ELR (cell line): ENCODE measurements around the gene SMYD4.
"Not testable (repeated sequence)": the region's sequence is repeated elsewhere in the genome, so short reads cannot be mapped to it uniquely, and the experiment has no call there.

ENCODE experiments used
- DNase-seq: peaks from one replicate; pipeline ENCODE4 v3.0.0-alpha.2; 2015; ENCODE audit warnings: low read depth

SMYD4 gene

DNA sequence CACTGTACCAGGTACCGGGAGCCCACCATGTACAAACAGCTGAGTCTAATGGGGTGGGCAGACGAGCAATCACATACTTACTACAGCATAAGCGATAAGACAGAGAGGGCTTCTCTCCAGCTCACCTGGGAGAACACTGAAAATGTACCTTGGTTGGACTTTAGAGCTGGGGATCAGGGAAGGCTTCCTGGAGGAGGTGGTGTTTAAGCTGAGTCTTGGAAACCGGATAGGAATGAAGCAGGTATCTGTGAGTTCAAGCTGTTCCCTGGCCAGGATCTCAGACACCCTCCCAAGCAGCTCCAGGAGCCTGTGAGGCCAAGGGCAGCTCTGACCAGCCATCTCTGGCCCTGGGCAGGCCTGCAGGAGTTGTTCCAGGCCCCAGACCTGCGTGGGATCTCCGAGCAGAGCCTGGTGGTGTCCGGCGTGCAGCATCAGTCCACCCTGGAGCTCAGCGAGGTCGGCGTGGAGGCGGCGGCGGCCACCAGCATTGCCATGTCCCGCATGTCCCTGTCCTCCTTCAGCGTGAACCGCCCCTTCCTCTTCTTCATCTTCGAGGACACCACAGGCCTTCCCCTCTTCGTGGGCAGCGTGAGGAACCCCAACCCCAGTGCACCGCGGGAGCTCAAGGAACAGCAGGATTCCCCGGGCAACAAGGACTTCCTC, 75.8 kb downstream of the SMYD4 start:
- DNase-seq: no peak

DNA sequence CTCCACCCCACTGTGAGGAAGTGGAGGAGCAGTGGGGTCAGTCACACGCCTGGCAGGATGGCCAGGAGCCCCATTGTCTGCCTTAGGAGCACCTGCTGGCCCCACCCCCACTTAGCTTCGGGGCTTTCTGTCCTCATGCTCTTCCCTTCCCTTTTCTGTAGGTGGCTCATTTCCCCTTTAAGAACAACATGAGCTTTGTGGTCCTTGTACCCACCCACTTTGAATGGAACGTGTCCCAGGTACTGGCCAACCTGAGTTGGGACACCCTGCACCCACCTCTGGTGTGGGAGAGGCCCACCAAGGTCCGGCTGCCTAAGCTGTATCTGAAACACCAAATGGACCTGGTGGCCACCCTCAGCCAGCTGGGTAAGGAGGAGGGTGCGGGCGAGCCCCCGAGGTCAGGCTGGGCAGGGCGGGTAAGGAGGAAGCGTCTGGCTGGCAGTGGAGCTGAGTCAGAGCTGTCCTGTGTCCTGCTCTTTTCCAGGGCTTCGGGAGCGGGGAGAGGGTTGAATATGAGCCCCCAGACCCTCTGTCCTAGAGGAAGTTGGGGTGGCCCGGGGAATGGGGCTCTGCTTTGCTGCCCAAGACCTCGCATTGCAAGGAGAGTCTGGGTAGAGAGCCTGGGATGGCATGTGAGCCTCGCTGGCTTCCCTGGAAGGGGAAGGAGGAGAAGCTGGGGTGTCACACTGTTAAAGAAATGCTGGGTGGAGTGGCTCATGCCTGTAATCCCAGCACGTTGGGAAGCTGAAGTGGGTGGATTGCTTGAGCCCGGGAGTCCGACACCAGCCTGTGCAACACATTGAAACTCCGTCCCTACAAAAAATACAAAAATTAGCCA, 77.1 kb downstream of the SMYD4 start:
- peak; percentile 25 for DNase-seq

DNA sequence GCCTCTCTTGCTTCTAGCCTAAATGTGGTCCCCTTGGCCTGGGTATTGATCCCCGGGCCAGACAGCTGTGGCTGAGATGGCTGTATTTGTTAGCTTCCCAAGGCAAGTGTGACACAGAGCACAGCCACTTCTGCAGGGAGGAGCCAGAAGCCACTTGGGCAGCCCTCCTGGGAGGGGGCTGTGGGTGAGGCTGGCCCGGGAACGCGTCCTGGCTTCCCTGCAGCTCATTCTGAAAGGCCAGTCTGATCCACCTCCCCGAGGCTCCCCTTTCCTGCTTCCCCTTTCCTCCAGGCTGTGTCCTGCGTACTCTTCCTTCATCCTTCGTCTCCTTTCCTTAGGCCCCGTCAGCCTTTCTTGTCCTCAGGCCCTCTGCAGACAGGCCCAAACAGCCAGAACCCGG, 79.1 kb downstream of the SMYD4 start:
- no peak for DNase-seq

DNA sequence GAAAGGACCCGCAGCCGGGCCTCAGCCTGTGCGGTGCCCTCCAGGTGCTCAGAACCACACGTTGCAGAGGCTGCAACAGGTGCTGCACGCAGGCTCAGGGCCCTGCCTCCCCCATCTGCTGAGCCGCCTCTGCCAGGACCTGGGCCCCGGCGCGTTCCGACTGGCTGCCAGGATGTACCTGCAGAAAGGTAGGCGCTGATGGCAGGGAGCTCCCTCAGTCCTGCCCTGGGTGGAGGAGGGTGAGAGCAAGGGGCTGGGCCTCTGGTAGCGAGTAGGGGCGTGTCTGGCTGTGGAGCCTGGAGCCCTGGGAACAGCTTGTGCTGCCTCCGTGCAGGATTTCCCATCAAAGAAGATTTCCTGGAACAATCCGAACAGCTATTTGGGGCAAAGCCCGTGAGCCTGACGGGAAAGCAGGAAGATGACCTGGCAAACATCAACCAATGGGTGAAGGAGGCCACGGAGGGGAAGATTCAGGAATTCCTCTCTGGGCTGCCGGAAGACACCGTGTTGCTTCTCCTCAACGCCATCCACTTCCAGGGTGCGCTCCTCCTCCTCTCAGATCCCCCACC, 82.6 kb downstream of the SMYD4 start:
- DNase-seq: no peak

DNA sequence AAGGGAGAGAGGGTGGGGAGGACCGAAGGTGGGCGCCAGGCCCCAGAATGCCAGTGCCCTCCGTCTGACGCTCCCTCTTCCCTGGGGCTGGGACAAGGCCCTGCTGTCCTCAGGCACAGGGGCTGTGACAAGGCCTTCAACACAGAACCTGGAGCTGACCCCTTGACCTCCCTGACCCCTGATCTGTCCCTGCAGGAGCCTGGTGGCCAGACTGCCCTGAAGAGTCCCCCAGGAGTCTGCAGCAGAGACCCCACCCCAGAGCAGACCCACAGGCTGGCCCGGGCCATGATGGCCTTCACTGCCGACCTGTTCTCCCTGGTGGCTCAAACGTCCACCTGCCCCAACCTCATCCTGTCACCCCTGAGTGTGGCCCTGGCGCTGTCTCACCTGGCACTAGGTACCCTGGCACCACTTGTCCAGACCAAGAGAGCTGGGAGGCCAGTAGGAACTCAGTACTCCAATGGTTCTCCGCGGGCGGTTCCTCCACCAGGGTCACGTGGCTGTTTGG, 84.1 kb downstream of the SMYD4 start:
- DNase-seq: no peak

DNA sequence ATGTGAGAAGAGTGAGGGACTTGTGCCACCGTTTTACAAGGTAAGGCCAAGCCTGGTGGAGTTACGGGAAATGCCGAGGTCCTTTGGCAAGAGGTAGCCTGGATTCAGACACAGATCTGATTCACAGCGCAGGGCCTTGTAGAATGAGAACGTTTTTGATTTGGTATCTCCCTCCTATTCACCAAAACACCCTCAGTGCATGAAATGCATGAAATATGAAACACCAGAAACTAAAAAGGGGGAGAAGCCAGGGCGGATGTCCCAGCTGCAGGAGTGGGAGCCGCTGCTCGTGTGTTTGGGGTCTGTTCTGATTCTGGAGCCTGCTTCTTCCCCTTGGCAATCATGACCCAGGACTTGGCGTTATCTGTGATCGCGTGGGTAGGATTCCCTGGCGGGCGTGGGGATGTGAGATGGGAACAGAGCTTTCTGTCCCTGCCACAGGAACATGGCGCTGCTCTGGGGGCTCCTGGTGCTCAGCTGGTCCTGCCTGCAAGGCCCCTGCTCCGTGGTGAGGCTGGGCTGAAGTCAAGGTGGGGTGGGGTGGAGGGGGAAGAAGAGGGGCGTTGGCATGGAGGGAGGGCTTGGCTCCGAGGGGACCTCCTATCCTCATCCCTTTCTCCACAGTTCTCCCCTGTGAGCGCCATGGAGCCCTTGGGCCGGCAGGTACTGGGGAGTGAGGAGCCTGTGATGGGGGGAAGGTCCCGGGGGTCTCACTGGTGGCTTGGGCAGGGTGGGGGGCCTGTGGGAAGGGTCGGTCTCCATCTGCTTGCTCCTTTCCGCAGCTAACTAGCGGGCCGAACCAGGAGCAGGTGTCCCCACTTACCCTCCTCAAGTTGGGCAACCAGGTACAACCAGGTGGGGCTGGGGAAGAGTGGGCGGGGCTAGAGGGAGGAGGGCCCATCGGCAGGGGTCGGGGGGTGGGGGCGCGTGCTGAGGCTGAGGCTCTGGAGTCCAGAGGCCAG, 84.9 kb downstream of the SMYD4 start:
- DNase-seq: no peak

DNA sequence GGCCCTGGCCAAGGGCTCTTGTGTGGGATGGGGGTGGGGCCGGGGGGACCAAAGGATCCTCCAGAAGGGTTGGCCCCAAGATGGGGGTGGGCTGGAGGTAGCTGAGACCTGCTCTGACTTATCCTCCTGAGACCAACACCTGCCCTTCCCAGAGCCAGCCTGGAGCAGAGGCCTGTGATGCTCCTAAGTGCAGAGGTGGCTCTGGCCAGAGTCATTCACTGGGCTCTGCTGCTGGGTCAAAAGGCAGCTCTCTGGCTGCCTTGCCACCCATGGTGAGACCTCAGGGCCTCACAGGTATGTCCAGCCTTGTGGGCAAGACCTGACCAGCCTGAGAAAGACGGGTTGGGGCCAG, 86.6 kb downstream of the SMYD4 start:
- DNase-seq: no peak

DNA sequence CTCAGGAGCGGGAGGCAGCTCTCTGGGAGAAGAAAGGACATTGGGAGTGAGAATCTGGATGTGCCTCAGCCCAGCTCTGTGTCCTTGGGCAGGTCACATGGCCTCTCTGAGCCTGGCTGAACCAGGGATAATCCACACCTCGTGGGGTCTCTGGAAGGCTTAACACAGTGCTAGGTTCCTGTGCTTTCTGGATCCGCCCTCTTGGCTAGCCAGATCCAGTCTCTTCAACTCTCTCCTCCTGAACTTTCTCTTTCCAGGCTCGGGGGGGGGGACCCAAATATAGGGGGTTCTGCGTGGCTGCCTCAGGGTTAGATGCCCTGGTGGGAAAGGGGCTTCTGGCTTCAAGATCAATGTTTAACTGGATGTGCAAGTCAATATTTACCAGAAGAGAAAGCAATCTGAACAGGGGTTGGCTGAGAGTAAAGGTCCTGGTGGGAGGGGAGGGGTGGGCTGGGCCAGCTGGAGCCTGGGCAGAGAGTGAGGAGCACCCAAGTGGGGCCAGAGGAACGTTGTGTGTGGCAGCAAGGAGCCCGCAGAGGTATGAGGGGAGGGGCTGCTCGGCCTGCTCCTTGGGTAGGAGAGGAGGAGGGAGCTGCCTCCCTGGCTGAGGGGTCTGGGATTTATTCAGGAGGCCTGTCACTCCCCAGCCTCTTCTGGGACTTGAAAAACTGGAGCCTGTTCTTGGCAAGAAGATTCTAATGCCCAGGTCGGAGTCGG, 87.2 kb downstream of the SMYD4 start, which contains the start of gene SERPINF2:
TSS of gene SERPINF2 (plus strand) at position 501 of the 717 bp plus-strand sequence. CDS start 2,125 bp downstream, outside the sequence.
- DNase-seq: no peak

DNA sequence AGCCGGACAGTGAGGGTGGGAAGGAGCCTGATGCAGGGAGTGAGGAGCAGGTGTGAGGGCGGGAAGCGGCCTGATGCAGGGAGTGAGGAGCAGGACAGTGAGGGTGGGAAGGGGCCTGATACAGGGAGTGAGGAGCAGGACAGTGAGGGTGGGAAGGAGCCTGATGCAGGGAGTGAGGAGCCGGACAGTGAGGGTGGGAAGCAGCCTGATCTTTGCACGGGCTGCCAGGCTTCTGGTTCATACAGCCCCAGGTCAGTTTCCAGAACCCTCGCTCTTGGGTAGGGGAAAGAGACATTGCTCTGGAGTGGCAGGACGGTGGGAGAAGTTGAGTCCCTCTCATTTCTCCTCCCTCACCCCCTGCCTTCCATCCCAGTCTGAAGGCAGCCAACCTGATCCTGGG, 87.8 kb downstream of the SMYD4 start:
- DNase-seq: not testable (repeated sequence)

DNA sequence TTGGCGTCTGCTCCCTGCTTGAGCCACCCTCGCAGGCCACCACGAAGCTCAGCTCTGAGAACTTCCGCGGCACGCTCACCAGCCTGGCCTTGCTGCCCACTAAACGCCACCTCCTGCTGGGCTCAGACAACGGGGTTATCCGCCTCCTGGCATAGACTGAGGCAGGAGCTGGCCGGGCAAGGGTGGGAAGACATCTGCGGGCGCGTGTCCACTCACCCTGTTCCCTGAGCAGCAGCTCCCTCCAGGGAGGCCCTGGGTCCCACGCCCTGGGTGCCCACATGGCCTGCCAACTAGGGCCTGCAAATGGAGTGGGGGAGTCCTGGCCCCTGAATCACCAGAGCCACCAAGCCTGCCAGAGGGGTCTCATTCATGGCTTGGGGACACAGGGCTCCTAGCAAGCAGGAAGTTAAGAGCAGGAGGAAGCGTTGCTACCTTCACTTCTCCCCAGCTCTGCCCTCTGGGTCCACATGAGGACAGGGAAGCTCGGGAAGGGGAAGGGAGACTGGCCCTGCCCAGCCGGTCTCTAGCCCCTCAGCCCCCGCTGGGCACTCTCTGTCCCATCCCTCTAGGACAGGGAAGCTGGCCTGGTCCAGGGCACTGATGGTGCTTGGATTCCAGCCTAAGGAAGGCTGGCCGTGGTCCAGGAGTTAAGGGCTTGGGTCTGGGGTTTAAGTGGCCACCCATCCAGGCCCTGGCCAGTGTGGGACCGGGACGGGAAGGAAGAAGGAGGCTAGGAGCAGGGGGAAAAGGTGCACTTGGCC, 92.0 kb downstream of the SMYD4 start:
- DNase-seq: no peak

DNA sequence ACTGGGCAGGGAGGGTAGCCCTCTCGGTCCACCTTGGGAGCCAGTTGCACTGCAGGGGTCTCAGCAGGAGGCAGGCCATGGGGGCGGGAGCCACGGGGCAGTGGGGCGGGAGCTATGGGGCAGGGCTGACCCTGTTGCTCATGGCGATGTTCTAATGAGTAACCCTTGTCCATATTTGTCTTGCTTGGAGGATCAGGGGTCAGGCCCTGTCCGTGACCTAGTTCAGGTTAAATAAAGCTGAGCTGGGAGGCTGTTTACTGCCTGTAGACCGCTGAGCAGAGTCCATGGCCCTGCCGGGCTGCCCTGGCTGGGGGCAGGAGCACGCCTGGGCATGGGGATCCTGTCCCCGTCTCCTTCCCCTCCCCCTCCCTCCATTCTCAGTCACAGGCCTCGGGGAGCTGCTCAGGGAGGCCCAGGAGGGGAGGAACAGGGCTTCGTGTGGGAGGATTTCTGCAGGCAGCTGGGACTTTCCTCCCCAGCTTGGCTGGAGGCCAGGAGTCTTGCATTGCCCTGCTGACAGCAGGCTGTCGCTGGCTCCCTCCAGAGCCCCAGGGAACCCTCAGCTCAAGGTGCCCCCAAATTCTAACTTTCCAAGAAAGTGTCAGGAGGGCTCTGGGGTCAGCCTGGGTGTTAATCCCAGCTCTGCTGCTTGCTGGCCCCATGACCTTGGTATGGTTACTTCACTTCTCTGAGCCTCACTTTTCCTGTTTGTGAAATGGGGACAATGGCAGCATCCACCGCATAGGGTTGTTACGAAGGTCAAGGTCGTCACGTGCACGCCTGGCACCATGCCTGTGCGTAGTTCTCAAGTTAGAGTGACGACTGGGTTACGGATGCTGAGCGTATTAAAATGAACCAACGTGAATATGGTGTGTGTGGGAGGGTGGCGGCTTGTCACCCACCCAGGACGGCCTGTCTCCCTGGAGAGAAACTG, 93.1 kb downstream of the SMYD4 start:
- peak; percentile 34 for DNase-seq

DNA sequence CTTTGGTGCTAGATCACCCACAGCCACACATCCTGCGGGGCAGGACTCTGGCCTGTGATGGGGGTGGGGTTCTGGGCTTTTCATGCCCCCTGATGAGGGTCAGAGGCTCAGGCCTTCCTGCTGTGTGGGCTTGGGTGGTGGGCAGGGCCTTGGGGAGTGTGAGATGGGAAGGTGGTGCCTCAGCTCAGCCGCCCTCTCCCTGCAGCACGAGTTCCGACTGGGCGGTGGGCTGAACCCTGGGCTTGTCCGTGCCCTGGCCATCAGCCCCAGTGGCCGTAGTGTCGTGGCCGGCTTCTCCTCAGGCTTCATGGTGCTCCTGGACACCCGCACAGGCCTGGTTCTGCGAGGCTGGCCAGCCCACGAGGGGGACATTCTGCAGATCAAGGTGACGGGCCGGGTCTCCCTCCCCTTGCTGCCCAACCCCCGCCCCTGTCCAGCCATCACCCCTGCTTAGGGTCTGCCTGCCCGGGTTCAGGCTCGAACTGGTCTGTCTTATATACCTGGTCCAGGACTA, 93.8 kb downstream of the SMYD4 start:
- no peak for DNase-seq

DNA sequence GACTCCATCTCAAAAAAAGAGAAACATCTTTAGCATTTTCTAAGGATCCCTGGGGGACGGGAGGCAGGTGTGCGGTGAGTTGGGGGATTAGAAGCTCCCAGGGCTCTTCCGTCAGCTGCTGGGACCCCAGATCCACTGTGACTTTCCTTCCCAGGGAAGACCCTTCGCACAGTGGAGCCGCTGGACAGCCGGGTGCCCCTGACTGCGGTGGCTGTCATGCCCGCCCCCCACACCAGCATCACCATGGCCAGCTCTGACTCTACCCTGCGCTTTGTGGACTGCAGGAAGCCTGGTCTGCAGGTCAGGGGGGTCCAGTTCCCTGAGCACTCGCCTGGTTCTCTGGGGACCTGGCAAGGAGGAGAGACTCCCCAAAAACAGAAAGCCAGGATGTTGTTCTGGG, 94.3 kb downstream of the SMYD4 start:
- no peak for DNase-seq

DNA sequence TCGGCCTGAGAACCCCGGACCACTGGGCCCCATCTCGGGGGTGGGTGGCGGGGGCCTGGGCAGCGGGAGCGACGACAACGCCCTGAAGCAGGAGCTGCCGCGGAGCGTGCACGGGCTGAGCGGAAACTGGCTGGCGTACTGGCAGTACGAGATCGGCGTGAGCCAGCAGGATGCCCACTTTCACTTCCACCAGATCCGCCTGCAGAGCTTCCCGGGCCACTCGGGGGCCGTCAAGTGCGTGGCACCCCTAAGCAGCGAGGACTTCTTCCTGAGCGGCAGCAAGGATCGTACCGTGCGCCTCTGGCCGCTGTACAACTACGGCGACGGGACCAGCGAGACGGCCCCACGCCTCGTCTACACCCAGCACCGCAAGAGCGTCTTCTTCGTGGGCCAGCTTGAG, 95.9 kb downstream of the SMYD4 start:
- DNase-seq: no peak

DNA sequence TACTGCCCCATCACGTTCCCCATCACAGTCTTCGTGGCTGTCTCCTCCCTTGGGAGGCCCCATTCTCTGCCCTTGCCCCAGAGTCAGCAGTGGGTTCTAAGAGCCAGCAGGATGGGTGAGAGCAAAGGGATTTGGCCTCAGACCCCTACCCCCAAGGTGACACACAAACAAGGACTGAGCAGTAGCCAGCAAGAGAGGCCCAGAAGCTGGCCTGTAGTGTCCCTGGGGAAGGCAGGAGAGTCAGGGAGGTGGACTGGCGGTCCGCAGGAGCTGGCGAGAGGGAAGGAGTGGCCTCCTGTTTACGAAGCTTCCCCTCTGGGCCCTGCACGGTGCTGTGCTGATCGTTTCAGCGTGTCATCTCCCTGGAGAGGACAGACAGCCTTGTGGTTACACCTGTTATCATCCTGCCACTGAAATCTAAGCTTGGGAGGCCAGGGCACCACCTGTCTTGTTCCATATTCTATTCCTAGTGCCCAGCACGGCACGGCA, 96.8 kb downstream of the SMYD4 start:
- DNase-seq: no peak

DNA sequence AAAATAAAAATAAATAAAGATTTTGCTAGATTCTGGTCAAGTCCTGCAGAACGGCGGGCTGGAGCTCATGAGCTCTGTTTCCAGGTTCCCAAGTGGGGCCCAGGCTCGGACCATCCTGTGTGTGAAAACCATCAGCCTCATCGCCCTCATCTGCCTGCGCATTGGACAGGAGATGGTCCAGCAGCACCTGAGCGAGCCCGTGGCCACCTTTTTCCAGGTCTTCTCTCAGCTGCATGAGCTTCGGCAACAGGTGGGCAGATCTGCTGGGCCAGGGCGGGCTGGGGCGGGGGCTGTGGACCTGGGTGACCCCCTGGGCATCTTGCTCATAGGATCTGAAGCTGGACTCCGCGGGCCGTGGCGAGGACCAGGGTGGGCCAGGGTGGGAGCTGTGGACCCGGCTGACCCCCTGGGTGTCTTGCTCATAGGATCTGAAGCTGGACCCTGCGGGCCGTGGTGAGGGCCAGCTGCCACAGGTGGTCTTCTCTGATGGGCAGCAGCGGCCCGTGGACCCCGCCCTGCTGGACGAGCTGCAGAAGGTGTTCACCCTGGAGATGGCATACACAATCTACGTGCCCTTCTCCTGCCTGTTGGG, 97.4 kb downstream of the SMYD4 start:
- DNase-seq: no peak

DNA sequence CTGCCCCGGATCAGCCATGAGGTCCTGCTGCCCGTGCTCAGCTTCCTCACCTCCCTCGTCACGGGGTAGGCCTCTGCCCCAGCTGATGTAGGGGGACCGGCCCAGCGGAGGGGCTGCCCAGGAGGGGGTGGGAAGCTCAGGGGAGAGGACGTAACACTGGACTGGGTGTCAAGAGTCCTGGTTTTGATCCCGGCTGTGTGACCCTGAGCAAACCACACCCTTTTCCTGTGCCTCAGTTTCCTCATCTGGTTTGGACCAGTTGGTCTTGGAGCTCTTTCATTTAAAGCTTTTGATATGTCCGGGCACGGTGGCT, 98.6 kb downstream of the SMYD4 start:
- DNase-seq: no peak

DNA sequence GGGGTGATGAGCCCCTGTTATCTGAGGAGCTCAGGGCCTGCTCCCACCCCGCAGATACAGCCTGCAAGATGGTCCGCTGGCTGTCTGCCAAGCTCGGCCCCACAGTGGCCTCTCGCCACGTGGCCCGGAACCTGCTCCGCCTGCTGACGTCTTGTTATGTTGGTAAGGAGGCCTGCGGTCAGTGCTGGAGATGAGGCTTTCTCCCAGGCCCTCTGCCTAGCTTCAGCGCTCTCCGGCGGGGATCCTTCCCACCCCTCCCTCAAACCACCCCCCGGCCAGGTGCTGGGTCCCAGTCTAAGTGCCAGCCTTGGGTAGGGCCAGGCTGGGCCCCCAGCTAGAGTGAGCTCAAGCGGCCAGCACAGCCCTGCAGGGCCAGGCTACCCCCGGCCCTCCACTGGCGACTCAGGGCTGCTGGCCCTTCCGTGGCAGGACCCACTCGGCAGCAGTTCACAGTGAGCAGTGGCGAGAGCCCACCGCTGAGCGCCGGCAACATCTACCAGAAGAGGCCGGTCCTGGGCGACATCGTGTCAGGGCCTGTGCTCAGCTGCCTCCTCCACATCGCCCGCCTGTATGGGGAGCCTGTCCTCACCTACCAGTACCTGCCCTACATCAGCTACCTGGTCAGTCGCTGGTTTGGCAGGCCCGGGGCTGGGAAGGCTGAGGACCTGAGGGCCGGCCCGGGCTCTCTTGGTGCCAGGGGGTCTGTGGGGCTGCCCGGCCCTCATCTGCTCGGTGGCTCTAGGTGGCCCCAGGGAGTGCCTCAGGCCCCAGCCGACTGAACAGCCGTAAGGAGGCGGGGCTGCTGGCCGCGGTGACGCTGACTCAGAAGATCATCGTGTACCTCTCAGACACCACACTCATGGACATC, 99.1 kb downstream of the SMYD4 start:
- peak; percentile 94 for DNase-seq
